Right hindlimb (tissue), 1 donor: ENCODE data around the gene GPATCH2L.

Experiments used
- DNase-seq: peaks from one replicate; pipeline ENCODE4 v3.0.0-alpha.2; 2018

Gene GPATCH2L

GRCh38 chr14:76151398-76152332, at the start of gene GPATCH2L:
GPATCH2L (plus strand) TSS chr14:76151922; CDS start chr14:76154364, 2,442 bp downstream.
- DNase-seq, result peak; percentile 97

GRCh38 chr14:76104802-76105355, 46.8 kb upstream of the GPATCH2L start:
- no peak for DNase-seq

DNA sequence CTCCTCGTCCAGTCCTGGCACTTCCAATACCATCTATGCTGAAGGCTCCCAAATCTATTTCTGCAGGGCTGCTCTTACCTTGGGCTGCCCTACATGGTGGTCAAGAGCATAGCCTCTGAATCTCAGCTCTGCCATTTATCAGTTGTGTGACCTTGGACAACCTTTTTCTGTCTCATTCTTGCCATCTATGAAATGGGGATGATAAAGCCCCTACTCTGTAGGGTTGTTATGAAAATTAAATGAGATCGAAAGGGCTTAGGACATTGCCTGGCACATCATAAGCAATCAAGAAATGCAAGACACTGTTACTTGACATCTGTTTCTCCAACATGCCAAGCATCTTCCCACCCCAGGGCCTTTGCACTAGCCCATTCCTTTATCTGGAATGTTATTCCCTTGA, 45.5 kb upstream of the GPATCH2L start:
- DNase-seq, result no peak

- DNase-seq, result no peak
Measured at GRCh38 chr14:76109087-76109880, 42.4 kb upstream of the GPATCH2L start.

- DNase-seq, result no peak
Measured at GRCh38 chr14:76112889-76113624, 38.7 kb upstream of the GPATCH2L start.

DNA sequence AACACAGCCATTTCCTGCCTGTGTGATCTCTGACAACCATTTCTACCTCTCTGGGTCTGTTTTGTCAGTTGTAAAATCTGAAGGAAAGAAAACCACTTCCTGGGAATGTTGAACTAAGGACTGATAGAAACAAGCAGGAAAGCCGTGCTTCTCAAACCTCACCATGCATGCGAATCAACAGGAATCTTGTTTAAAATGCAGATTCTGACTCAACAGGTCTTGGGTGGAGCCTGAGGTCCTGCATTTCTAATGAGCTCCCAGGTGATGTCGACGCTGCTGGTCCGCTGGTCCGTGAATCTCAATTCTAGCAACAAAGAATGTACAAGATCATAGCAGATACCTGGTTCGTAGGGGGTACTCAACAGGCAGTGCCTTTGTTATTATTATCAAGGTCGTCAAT, 38.0 kb upstream of the GPATCH2L start:
- no peak for DNase-seq

DNA sequence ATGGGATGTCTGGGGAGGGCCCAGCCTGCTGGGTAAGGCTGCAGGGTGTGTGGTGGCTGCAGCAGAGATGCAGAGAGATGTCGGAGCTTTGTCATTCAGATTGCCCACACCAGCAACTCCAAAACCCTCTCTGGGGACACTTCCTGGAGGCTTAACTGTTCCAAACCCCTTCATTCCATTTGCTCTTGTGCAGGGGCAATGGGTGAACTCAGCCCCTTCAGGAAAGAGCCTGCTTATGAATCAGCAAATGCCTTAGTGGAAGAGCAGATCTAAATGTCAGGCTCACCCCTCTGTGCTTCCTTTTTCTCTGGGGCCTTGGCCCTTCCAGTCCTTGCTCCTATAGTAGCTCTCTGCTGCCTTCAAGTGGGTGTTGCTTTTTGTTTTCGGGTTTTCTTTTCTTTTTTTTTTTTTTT, 36.7 kb upstream of the GPATCH2L start:
- no peak for DNase-seq

DNA sequence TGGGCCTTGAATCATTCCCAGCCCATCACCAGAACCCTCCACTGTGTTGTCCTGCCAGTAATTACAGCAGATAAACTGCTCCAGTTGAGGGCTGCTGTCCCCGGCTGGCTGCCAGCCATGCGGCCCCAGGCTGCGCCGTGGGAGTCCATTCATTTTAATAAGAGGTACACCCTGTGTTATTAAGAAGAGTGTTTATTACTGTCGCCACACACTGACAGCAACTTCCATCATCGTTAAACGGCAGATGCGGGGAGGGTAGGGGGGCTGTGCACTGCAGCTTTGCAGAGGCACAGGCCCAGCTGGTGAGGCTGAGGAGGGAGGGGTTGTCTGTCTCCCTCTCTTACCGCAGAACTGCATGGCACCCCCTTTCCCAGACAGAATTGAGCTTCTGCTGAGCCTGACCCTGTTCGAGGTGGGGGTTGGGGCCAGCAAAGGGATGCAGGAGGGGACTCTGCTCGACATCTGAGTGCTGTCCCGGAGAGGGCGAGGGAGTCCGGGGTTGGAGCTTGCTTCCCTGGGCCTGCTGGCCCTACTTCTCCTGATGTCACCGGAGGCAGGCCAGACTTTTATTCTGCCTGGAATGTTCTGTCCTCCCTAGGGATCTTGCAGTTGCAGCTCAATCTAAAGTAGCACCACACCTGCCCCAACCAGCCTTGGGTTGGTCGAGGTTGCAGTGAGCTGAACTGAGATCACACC, 33.8 kb upstream of the GPATCH2L start:
- no peak for DNase-seq

- no peak for DNase-seq
Measured at GRCh38 chr14:76118594-76118993, 33.1 kb upstream of the GPATCH2L start.

DNA sequence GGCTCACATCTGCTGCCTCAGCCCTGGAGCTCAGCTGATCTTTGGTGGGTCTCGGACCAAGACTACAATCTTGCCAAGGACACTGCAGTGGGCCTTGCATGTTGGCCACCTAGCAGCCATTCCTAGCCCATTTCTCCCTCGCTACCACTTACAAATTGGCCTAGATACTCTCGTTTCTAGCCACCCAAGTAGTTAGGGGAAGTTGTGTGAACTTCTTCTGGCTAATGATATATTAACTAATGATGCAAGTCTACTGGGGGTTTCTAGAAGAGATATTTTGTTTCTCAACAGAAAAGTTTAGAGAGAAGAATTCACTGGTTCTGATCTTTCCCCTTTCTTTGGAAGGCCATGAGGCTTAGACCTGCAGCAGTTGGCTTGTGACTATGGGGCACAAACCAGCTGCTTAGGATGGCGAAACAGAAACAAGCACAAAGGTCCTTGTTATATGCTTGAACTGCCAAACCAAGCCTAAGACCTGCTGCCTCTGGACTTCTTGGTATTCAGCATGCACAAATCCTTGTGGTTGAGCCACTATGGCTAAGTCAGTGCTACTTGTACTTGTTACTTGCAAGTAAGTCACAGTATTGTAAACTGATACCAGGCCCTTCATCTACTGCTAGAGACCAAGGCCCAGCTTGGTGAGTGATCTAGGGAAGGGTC, 30.5 kb upstream of the GPATCH2L start:
- no peak for DNase-seq

GRCh38 chr14:76123426-76124225, 28.1 kb upstream of the GPATCH2L start:
- no peak for DNase-seq

GRCh38 chr14:76125511-76125910, 26.2 kb upstream of the GPATCH2L start:
- DNase-seq, result no peak

GRCh38 chr14:76126076-76126475, 25.6 kb upstream of the GPATCH2L start:
- no peak for DNase-seq

DNA sequence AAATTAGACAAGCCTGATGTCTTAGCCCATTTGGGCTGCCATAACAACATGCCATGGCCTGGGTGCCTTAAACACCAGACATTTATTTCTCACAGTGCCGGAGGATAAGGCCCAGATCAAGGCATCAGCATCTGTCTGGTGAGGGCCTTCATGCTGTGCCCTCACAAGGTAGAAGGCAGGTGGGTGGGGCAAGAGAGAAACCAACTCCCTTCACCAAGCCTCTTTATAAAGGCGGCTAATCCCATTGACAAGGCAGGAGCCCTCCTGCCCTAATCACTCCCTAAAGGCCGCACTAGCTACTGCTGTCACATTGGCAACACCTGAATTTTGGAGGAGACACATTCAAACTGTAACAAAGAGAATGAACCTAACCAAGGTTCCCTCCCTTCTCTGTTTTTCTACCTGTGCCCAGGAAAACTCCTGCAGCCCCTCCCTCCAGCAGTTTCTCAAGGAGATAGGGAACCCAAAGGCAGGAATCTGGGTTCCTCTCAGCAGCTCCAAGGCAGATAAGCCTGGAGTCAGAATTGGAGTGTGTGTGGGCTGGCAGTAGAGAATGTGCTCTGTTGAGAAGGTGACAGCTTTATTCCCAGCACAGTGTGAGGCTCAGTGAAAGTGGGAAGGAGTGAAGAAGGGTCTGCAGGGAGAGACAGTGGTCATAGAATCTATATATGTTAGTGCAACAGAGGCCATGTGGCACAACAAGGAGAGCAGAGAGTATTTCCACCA, 21.7 kb upstream of the GPATCH2L start:
- no peak for DNase-seq

DNA sequence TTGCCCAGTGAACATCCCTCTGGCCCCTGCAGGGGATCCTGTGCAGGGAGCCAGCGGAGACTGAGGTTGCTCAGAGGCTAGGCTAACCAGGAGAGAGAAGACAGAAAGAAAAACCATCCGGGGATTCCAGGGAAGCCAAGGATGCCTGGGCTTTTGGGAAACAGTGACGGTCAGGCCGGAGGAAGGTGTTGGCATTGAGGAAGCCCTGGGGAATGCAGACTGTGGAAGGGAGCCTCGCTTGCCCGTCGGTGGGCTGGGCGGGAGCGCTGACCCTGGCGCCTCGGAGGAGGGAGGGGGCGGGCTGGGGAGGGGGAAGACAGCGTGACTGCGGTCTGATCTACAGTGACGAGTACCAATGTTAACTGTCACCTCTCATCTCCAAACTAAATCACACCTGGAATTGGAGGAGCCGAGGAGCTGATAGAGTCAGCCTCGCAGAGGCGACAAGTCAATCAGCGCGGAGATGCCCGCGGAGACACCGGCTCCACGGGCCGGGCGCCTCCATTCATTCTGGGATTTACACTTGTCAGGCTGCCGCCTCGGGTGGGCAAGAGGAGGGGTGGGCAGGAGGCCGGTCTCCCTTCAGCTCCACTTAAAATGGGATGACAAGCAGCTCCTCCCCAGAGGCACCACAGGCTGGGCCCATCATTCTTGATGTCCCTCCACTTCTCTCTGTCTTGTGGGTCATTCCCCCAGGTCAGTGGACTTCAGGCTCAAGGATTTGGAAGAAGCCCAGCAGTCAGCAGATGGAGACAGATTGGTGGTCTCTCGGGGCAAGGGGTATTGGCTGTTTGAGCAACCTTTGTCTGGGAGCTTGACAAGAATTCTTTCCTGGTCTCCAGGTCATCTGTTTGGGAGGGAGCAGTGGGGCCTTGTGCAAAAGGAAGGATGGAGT, 20.4 kb upstream of the GPATCH2L start:
- no peak for DNase-seq

- peak; percentile 35 for DNase-seq
Measured at GRCh38 chr14:76133103-76133502, 18.6 kb upstream of the GPATCH2L start.

GRCh38 chr14:76134231-76134630, 17.5 kb upstream of the GPATCH2L start:
- no peak for DNase-seq

- no peak for DNase-seq
Measured at GRCh38 chr14:76135722-76136121, 16.0 kb upstream of the GPATCH2L start.
